ENCODE data around the gene ARHGEF18.

Gene ARHGEF18

DNA sequence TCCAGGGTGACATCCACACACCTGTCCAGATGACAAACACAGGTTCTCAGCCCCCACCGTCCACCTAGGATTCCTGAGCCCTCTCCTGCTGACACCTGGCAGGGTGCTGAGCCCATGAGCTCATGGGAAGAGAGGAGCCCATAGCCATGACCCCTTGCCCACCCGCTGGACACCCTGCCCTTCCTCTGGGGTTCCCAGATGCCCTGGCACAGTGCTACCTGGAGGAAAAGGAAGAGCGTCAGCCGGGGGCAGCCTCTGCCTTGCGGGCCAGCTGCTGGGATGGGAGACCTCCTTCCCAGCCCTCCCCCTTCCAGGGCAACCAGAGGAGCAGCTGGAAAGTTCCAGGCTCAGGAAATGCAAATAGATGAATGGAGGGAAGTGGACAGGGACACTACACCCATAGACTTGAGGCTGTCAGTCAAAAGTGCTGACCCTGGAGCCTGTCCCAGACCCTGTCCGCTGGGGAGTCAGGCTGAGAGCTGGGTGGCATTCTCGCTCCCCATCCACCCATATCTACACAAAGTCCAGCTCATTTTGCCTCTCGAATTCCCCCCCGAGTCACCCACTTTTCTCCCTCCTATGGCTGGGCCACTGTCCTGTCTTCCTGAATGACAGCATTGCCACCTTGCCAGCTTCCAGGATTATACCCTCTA lies 12.3 kb upstream of the ARHGEF18 start:
- Histone ChIP-seq H3K4me1 (ENCODE audit: insufficient read depth, low read length) (peaks cover 34% of the 10 kb centered on the region), H3K4me3 (ENCODE audit: low read depth in 1 of 2, low read length in 2 of 2) (no peak overlapping the region), H3K27me3 (ENCODE audit: insufficient read depth, low read length, poor library complexity) (no peaks in the 10 kb centered on the region), H3K9me3 (ENCODE audit: insufficient read depth, low read length, severe bottlenecking) (peaks cover 7% of the 10 kb centered on the region), H3K27ac (ENCODE audit: low read length) (no peak overlapping the region), H2AFZ (ENCODE audit: low read depth, low read length) (no peak overlapping the region), H3K4me2 (ENCODE audit: insufficient read depth, low read length) (no peak overlapping the region), H4K20me1 (ENCODE audit: insufficient read depth, low read length) (no peaks in the 10 kb centered on the region), H3K79me2 (ENCODE audit: insufficient read depth, low read length) (no peaks in the 10 kb centered on the region), H3K9ac (ENCODE audit: low read depth, low read length) (no peak overlapping the region), H3K36me3 (ENCODE audit: insufficient read depth, low read length) (no peaks in the 10 kb centered on the region)
- DNase-seq, result no peak
- no peak for TF ChIP-seq EZH2 (IDR thresholded peaks at IDR 0.05; ENCODE audit: borderline replicate concordance, low read depth, low read length, severe bottlenecking)
- TF ChIP-seq, protein P1, sequence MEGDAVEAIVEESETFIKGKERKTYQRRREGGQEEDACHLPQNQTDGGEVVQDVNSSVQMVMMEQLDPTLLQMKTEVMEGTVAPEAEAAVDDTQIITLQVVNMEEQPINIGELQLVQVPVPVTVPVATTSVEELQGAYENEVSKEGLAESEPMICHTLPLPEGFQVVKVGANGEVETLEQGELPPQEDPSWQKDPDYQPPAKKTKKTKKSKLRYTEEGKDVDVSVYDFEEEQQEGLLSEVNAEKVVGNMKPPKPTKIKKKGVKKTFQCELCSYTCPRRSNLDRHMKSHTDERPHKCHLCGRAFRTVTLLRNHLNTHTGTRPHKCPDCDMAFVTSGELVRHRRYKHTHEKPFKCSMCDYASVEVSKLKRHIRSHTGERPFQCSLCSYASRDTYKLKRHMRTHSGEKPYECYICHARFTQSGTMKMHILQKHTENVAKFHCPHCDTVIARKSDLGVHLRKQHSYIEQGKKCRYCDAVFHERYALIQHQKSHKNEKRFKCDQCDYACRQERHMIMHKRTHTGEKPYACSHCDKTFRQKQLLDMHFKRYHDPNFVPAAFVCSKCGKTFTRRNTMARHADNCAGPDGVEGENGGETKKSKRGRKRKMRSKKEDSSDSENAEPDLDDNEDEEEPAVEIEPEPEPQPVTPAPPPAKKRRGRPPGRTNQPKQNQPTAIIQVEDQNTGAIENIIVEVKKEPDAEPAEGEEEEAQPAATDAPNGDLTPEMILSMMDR (IDR thresholded peaks at IDR 0.05; ENCODE audit: borderline replicate concordance, extremely low read depth, low read length, poor library complexity, severe bottlenecking), result no peak
- no peak for ATAC-seq (ENCODE audit: insufficient read depth, low read depth)

DNA sequence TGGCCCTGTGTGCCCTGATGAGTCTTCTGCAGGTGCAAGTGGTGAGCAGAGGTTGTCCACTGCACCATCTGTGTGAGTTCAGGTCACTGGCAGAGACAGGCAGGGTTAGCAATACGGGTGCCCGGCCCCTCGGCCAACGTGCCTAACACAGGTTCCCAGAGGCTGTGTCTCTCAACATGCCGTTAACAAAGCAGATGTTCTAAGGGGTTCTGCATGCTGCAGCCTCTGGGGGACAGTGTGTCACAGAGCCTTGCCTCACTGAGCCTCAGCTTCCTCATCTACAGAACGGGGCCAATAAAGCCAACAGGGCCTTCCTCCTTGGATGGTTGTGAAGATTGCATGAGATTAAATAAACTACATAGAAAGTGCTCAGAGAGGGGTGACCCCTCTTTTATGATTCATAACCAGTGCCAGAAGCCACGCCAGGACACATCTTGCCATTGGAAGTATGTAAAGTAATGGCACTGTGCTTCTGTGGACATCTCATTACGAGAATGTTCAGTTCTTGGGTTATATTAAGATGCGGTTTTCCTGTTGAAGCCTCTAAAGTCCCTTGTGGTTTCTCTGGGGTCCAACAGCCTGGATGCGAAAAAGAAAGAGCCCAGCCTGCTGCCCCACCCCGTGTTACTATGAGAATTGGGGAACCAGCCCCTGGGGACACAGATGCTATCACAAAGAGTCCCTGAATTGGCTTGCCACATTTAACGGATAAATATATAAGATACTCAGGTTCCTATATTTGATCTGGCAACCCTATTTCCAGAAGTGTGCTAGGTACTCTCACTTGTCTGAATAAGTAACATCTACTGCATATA lies 11.2 kb upstream of the ARHGEF18 start:
- no peaks in the 10 kb centered on the region for H3K27me3 ChIP-seq (ENCODE audit: insufficient read depth, low read length, poor library complexity)
- no peak overlapping the region for H3K4me3 ChIP-seq (ENCODE audit: low read depth in 1 of 2, low read length in 2 of 2)
- DNase-seq (peak; percentile 75), ATAC-seq (ENCODE audit: insufficient read depth, low read depth) (peak; percentile 77)
- H3K9ac ChIP-seq (ENCODE audit: low read depth, low read length), result no peak overlapping the region
- peaks cover 34% of the 10 kb centered on the region for H3K4me1 ChIP-seq (ENCODE audit: insufficient read depth, low read length)
- H3K36me3 ChIP-seq (ENCODE audit: insufficient read depth, low read length), result no peaks in the 10 kb centered on the region
- no peak overlapping the region for H3K27ac ChIP-seq (ENCODE audit: low read length)
- H4K20me1 ChIP-seq (ENCODE audit: insufficient read depth, low read length), result no peaks in the 10 kb centered on the region
- H3K9me3 ChIP-seq (ENCODE audit: insufficient read depth, low read length, severe bottlenecking), result peaks cover 7% of the 10 kb centered on the region
- no peak for TF ChIP-seq EZH2 (IDR thresholded peaks at IDR 0.05; ENCODE audit: borderline replicate concordance, low read depth, low read length, severe bottlenecking)
- TF ChIP-seq, protein P1 (IDR thresholded peaks at IDR 0.05; ENCODE audit: borderline replicate concordance, extremely low read depth, low read length, poor library complexity, severe bottlenecking), result peak; percentile 30
- H2AFZ ChIP-seq (ENCODE audit: low read depth, low read length), result no peak overlapping the region
- H3K4me2 ChIP-seq (ENCODE audit: insufficient read depth, low read length), result peak overlapping the region; percentile 14
- no peaks in the 10 kb centered on the region for H3K79me2 ChIP-seq (ENCODE audit: insufficient read depth, low read length)

DNA sequence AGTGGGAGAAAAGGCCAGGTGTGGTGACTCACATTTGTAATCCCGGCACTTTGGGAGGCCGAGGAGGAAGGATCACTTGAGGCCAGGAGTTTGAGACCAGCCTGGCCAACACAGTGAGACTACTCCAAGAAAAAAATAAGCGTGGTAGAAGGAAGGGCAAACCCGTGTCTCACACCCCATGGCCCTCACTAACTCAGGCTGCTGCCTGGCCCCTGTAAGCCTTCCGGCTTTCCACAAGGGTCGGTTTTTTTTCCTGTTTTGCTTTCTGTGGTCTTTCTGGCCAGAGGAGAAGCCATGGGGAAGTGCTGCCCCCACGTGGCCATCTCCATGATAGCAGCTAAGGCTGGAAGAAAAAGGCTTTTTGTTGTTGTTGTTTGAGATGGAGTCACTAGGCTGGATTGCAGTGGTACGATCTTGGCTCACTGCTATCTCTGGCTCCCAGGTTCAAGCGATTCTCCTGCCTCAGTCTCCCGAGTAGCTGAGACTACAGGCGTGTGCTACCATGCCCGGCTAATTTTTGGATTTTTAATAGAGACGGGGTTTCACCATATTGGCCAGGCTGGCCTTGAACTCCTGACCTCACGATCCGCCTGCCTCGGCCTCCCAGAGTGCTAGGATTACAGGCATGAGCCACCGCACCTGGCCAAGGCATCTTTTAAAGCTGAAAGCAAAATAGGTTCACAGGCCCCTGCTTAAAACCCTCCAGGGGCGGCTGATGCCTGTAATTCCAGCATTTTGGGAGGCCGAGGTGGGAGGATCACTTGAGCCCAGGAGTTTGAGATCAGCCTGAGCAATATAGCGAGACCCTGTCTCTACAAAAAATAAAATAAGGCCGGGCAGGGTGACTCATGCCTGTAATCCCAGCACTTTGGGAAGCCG lies 7.5 kb upstream of the ARHGEF18 start:
- H2AFZ ChIP-seq (ENCODE audit: low read depth, low read length), result peak overlapping the region; percentile 79
- ATAC-seq (ENCODE audit: insufficient read depth, low read depth) (peak; percentile 63), DNase-seq (peak; percentile 88)
- no peaks in the 10 kb centered on the region for H3K36me3 ChIP-seq (ENCODE audit: insufficient read depth, low read length)
- peak overlapping the region; percentile 13 for H3K4me2 ChIP-seq (ENCODE audit: insufficient read depth, low read length)
- no peaks in the 10 kb centered on the region for H3K79me2 ChIP-seq (ENCODE audit: insufficient read depth, low read length)
- peaks cover 7% of the 10 kb centered on the region for H3K9me3 ChIP-seq (ENCODE audit: insufficient read depth, low read length, severe bottlenecking)
- H3K4me1 ChIP-seq (ENCODE audit: insufficient read depth, low read length), result peaks cover 49% of the 10 kb centered on the region
- no peaks in the 10 kb centered on the region for H4K20me1 ChIP-seq (ENCODE audit: insufficient read depth, low read length)
- H3K9ac ChIP-seq (ENCODE audit: low read depth, low read length), result peak overlapping the region; percentile 23
- H3K27me3 ChIP-seq (ENCODE audit: insufficient read depth, low read length, poor library complexity), result no peaks in the 10 kb centered on the region
- no peak for TF ChIP-seq EZH2 (IDR thresholded peaks at IDR 0.05; ENCODE audit: borderline replicate concordance, low read depth, low read length, severe bottlenecking)
- TF ChIP-seq, protein P1 (IDR thresholded peaks at IDR 0.05; ENCODE audit: borderline replicate concordance, extremely low read depth, low read length, poor library complexity, severe bottlenecking), result peak; percentile 95
- peak overlapping the region; percentile 35 for H3K27ac ChIP-seq (ENCODE audit: low read length)
- H3K4me3 ChIP-seq (ENCODE audit: low read depth in 1 of 2, low read length in 2 of 2), result no peak overlapping the region

Data from DND-41 (cell line).